GM19324 (cell line): ENCODE results near the gene HID1.
"Not testable (repeated sequence)": the region's sequence is repeated elsewhere in the genome, so short reads cannot be mapped to it uniquely, and the experiment has no call there.

ENCODE experiments used
- ATAC-seq: cut with Tn5 transposase; IDR thresholded peaks from one replicate; pipeline ENCODE4 v1.9.1; 2021; ENCODE audit warnings: mild to moderate bottlenecking, moderate library complexity; ENCODE audit not compliant: unreplicated experiment, low FRiP score

The HID1 gene

DNA sequence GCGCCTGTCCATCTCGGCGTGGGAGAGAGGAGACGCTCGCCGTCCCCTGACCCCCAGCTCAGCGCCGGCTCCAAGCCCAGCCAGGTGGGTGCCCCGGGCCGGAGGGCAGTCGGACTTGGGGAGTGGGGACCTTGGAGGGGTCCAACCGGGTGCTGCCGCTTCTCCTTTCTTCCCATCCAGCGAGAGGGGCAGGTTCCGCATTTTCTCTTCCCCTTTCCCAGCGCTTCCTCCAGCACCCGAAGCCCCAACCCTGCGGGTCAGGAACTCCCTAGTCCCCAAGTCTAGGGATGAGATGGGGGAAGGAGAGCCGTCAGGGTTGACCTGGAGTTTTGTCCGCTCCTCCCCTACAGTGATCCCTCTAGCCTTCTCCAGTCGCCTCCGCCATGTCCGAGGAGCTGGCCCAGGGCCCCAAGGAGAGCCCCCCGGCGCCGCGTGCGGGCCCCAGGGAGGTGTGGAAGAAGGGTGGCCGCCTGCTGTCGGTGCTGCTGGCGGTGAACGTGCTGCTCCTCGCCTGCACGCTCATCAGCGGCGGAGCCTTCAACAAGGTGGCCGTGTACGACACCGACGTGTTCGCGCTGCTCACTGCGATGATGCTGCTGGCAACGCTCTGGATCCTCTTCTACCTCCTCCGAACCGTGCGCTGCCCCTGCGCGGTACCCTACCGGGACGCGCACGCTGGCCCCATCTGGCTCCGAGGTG, 48.2 kb downstream of the HID1 start, which contains the start of gene OTOP2:
Gene OTOP2, plus strand, starts transcription at position 24 of the 699 bp plus-strand sequence. Its CDS starts 360 bp downstream, at position 384.
- ATAC-seq: no peak

DNA sequence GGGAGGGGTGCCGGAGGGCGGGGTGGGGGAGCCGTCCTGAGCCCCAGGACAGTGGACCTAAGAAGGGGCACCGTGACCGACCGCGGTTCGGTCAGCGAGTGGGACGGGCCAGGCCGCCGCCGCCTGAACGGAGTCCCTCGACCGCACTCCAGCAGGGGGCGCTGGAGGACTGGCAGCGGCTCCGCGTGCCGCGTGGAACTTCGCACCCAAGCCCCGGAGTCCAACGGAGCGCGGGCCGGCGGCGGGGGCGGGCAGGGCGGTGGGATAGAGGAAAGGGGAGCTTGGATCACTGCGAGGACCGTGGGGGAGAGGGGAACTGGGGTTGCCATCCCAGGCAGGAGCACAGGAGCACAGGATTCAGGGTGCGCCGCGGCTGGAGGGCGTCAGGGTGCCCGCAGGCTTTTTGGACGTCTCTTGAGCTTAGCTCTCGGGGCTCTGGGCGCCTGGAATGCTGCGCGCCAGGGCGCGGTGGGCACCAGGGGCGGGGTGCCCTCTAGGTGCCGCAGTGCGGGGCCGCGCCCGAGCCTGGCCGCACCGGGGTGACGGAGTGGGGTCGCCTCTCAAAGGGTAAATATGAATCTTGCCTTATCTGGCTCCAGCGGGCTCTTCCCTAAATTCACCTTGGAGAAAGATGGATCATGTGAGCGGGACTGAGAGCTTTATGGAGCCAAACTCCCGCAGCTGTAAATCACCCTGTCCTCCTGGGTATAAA, 48.9 kb downstream of the HID1 start:
- ATAC-seq: no peak

DNA sequence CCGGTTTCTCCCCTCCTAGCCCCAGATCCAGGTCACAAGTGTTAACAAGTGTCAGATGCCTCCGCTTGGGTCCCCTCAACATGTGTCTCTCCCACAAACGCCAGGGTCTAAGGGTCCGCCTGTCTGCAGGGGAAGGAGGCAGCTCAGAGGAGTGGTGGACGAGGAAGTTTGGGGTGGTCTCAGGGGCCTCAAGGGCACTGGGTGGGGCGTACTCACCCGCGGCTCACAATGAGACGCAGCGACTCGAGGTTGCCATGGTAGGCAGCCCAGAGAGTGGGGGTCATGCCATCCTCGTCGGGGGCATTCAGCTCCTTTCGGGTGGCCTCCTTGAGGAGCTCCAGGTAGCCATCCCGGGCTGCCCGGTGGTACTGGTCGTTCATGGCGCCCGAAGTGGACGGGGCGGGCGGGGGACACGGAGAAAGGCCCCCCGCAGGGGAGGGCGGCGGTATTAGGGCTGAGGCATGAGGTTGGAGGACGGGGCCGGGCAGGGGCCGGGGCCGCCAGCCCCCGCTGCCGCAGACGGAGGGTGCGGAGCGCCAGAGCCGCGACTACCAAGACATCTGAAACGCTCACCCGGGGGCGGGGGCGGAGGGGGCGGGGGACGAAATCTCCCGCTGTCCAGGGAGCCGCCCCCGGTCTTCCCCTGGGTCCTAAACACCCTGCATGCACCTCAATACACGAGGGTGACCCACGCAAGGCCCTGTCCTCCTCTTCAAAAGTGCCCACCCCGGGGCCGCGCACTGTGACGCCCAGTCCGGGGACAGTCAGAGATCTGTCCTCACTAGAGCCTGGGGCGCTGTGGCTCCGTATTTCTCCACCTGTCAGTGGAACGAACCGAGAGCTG, 49.6 kb downstream of the HID1 start, which contains the start of gene USH1G:
Gene USH1G, minus strand, starts transcription at position 562 of the 844 bp plus-strand sequence. Its CDS starts 182 bp downstream, at position 380.
- no peak for ATAC-seq

DNA sequence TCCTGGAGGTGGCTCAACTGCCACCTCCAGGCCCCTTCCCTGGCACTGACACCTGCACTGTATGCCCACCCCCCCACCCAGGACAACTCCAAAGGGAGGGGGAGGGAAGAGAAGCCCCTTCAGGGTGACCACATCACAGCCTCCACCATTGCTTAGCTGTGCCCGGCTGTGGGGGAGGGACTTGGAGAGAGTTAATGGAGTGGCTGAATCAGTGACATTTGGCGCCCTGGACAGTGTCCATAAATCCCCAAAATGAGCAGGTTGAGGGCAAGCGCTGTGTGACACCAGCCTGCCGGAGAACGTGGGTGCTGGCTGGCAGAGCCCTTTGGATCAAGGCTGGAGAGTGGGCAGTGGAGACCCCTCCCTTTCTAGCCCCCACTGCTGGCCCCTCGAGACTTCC, 50.4 kb downstream of the HID1 start:
- no peak for ATAC-seq

- no peak for ATAC-seq
Observed at GRCh38 chr17:74921769-74922168, 50.8 kb downstream of the HID1 start.

DNA sequence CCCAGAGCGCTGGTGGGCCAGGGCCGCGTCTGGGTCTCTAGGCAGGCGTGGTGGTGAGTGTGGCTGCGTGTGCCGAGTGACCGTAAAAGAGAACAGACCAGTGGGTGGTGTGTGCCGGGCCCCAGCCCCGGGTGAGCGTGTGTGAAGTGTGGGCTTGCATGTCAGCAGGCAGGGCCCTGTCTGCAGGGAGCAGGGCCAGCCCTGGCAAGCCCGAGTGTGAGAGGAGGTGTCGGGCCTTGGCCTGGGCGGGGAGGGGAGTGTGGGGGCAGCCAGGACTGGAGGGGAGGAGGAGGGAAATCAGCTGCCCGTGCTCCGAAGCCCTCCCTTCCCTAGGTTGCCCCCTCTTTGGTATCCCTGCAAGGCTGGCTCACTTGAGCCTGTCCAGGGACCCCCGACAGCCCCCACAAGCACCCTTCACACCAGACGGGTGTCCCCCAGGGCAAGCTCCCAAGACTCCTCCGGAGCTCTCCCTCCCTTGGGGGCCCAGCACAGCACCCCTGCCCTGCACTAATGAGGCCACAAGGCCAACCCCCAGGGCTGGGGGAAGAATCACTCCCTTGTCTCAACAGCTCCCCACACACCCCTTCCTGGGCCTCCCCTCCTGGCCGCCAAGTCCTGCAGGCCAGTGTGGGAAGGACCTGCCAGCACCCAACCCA, 51.4 kb downstream of the HID1 start:
- no peak for ATAC-seq

GRCh38 chr17:74920642-74921025, 51.9 kb downstream of the HID1 start:
- no peak for ATAC-seq

DNA sequence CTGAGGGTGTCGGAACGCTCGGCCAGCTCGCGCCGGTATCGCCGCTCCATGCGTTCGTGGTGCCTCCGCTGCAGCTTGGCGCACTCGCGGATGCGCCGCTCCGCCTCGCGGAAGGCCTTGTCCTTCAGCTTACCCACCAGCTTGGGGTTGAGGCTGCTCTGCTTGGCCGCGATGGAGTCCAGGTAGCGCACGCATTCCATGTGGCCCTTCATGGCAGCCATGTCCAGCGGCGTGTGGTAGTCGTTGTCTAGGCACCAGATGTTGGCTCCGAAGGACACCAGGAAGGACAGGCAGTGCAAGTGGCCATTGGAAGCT, 52.3 kb downstream of the HID1 start:
- no peak for ATAC-seq

- ATAC-seq: no peak
Observed at GRCh38 chr17:74919440-74920305, 52.9 kb downstream of the HID1 start.

GRCh38 chr17:74918906-74919305, 53.7 kb downstream of the HID1 start:
- no peak for ATAC-seq

DNA sequence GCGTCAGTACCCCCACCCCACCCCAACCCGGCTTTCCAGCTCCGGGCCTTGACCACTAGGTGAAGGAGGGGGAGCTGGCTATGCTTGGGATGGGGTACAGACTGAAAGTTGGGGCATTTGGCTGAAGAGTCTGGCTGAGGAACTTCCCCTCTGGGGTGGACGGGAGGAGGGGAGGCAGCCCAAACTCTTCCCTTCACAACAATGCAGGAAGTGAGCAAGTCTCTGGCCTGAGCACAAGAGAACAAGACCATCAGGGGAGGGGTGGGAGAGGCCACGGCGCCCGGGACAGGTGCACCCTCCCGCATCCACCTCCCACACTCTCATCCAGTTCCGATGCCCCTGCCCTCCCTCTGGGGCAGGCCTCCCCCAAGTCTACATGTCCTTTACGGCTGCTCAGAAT, 55.1 kb downstream of the HID1 start:
- ATAC-seq: no peak

DNA sequence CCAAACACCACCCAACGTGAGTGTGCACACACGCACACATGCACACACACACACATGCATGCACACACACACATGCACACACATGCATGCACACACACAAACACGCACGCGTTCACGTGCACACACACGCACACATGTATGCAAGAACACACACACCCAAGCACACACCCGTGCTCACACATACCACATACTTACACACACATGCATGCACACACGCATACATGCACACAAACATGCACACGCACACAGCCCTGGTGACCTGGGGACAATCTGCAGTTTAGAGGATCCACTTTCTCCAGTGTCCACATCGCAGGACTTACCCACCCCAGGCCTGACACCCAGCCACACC, 55.7 kb downstream of the HID1 start:
- ATAC-seq: no peak

GRCh38 chr17:74916136-74916850, 56.3 kb downstream of the HID1 start:
- no peak for ATAC-seq

GRCh38 chr17:74911423-74911822, 61.1 kb downstream of the HID1 start:
- ATAC-seq: not testable (repeated sequence)

DNA sequence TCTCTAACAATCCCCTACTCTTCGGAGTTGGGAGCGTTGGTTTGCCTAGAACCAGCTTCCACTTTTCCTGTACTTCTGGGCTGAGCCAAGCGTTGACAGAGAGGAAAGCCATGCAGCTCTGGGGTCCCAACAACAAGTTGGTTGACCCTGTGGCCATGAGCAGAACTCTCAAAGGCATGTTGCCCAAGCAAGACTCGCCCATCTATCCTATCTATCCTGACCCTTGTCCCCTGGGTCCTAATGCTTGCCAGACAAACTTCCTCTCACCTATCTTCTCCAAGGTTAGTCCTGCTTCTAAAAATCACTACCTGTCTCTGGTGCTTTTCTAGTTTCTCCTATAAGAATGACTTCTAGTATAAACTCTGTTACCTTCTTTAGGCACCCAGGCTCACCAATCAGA, 63.5 kb downstream of the HID1 start:
- not testable (repeated sequence) for ATAC-seq

- ATAC-seq: no peak
Observed at GRCh38 chr17:74907012-74907411, 65.5 kb downstream of the HID1 start.

DNA sequence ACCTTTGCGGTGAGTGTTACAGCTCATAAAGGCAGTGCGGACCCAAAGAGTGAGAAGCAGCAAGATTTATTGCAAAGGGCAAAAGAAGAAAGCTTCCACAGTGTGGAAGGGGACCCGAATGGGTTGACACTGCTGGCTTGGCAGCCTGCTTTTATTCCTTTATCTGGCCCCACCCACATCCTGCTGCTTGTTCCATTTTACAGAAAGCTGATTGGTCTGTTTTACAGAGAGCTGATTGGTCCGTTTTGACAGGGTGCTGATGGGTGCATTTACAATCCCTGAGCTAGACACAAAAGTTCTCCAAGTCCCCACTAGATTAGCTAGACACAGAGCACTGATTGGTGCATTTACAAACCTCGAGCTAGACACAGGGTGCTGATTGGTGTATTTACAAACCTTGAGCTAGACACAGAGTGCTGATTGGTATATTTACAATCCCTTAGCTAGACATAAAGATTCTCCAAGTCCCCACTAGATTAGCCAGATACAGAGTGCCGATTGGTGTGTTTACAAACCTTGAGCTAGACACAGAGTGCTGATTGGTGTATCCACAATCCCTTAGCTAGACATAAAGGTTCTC, 66.3 kb downstream of the HID1 start:
- ATAC-seq: not testable (repeated sequence)

DNA sequence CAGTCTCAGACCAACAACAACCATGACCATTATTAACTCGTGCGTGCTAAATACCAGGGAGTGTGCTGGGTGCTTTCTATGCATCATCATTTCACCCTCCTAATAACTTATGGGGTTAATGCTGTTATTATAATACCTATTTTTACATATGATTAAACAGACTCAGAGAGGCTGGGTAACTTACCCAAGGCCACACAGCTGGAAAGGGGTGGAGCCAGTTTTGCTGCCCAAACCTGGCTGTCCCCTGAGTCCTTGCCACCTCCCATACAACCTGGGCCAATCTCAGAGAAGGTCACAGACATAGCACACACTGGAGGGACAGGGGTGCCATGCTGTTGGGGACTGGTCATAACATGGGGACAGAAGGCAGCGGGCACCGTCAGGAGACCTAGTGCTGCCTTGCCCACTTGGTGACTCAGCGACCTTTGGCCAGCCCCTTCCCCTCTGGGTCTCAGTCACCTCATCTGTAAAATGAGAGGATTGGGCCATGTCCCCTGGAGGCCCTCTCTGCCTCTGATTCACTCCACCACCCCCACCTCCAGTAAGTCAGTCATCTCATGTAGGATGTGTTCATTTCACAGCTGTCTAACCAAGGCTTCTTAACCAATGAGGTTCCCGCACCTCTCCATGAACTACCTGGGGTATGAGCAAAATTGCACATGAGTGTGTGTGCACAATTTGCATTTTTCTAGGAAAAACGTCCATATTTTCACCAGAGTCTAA, 67.7 kb downstream of the HID1 start:
- no peak for ATAC-seq
